HTERT RPE-1 (cell line): ENCODE measurements around the gene CEND1.

Source experiments
- in situ Hi-C: fragments of 300-500 bp; cut with MboI; formaldehyde crosslinking; loops from 4 replicates; pipeline ENCODE4 v1.14.3; 2020; ENCODE audit warnings: low sequenced_read_pairs

Gene CEND1

DNA sequence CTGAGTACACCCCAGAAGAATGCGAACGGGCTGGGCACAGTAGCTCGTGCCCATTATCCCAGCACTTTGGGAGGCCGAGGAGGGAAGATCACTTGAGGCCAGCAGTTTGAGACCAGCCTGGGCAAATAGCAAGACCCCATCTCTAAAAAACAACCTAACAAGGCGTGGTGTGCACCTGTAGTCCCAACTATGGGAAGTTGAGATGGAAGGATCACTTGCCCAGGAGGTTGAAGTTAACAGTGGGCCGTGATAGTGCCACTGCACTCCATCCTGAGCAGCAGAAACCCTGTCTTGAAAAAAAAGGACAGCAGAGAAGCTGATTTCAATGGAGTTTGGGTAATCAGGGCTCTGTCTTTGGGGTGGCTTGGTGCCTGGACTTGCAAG, 23.2 kb upstream of the CEND1 start:
- in situ Hi-C loops, result no loop called here

DNA sequence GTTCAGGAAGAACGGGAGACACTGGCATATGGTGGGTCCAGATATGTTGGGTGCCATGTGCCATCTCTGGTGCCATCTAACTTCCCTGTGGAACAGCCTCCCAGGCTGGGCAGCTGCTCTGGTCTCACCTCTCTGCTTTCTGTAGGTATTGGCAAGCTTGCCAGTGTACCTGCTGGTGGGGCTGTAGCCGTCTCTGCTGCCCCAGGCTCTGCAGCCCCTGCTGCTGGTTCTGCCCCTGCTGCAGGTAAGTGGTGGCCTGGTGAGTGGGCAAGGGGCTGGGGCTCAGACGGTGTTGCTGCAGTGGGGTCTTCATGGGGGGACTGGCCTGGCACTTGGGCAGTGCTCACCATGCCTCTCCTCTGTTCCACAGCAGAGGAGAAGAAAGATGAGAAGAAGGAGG, 22.5 kb upstream of the CEND1 start:
- in situ Hi-C loops, result no loop called here

DNA sequence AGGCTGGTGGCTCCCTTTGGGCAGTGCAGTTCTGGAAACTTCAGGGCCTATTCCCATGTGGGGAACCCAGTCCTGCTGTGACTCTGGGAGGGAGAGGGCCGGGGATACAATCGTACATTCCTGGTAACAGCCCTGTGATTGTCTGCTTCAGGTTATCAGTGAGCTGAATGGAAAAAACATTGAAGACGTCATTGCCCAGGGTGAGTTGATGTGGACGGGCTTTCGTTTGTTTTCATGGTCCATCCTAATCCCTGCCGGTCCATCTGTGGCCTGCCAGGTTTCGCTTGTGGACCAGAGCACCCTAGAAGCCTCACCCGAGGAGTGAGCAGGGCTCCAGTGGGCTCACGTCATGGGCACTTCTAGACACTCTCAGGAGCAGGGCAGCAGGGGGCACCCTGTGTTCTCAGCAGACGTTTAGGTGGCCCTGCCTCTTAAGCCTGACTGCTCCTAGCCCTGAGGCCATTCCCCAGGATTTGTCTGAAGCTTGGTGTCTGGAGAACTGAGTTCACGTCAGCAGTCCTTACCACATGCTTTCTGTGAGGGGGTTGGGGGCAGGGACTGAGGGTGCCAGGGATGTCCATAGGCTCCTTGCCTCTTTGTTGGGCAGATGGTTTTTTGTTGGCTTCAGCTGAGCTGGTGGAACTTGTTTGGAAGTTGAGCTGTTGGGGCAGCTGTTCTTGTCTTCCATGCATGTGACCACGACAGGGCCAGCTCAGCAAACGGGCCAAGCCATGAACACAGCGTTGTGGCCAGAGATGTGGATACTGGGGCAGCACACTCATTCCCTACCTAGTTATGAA, 21.8 kb upstream of the CEND1 start:
- in situ Hi-C loops, result no loop called here

DNA sequence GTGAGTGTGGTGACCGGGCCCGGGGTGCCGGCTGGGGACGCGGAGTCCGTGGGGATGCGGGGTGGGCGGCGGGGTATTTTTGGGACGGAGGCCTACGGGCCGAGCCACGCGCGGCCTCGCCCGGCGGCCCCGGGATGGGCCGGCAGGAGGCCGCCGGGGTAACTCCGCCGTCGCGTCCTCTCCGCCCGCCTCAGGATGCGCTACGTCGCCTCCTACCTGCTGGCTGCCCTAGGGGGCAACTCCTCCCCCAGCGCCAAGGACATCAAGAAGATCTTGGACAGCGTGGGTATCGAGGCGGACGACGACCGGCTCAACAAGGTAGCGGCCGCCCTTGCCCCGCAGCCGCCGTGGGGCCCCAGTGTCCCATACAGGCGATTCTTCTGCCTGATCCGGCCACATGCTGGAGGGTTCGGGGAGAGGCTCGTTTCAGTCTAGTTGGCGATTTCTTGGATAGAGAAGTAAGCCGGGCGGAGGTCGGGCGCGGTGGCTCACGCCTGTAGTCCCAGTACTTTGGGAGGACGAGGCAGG, 20.2 kb upstream of the CEND1 start:
- in situ Hi-C loops, result no loop called here

DNA sequence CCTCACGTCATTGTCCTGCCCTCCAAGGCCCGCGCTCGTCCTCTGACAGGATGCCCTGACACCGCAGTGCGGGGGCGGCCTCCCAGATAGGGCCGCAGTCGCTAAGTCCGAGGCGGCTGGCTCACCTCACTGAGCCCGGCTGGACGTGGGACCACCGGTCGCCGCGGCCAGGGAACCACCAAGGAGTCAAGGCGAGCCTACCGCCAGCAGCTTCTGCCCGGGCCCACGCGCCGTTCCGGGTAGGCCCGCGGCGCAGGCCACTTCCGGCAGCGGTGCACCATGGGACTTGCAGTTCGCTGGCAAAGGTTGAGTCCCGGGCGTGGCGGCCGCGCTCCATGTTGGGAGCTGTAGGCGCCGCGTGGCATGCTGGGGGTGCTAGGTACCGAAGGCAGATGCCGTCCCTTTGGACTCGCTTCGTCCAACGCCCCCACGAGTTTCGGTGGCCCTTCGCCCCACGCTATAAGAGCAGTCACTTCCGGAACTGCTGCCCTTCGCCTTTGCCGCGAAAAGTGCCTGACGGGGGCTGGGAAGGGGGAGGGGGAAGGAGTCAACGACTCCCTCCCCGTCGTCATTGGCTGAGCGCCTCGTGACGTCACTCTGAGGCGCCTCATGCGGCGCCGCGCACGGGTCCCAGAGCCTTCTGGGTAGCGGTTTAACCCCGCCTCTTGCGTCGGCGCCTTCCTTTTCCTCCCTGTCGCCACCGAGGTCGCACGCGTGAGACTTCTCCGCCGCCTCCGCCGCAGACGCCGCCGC, 19.6 kb upstream of the CEND1 start, which contains the start of gene RPLP2:
Gene RPLP2 (plus strand): TSS at position 681 of the 753 bp plus-strand sequence. CDS start 268 bp downstream, outside the sequence.
- in situ Hi-C loops, result no loop called here

- in situ Hi-C loops, result no loop called here
These were observed 18.8 kb upstream of the CEND1 start for GRCh38 chr11:808427-809286.

DNA sequence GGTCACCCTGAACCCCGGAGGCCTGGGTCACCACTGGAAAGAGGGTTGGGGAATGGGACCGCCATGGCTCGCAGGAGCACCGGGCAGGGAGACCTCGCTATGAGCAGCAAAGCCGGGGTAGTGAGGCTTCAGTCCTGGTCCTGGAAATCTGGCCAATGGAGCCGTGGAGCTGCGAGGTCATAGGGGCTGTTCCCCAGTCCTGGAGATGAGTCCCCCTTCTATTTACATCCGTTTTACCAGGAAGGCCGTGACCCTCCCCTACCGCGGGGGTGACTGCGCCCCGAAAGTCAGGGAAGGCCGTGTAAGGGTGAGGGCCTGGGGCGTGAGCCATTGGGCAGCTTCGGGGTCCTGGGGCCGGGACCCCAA, 14.7 kb upstream of the CEND1 start:
- in situ Hi-C loops, result no loop called here

DNA sequence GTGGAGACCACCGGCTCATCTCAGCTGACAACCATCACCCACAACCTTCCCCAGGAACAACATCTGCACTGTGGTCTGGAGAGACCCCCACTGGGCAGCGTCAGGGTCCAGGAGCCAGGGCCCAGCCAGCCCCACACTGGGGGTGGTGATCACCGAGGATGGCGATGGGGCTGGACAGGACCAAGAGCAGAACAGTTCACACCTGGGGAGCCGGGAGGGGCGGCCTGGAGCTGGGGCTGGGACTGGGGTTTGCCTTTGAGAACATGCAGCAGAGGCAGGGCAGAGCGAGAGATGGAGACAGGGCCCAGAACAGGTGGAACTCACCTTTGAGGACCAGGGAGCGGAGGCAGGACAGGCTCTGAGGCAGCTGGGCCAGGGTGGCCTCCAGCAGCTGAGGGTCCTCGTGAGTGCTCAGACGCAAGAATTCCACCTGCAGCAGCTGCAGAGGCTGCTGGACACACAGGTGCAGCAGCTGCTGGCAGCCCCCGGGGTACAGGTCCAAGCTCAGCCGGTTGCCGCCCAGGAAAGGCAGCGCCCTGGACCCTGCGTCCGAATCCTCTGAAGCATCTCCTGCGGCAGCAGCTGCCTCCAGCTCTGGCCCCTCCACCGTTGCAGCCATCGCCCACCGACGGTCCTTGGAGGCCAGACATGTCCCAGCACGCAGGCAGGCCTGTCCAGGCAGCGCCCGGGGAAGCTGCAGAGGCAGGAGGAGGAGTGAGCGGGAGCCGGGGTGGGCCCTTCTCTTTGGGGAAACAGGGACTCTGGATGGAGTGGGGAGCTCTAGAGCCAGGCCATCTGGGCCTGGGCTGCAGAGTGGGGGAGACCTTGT, 14.1 kb upstream of the CEND1 start:
- in situ Hi-C loops, result no loop called here

- in situ Hi-C loops, result no loop called here
These were observed 13.5 kb upstream of the CEND1 start for GRCh38 chr11:803467-803742.

GRCh38 chr11:802693-803466, 13.0 kb upstream of the CEND1 start:
- in situ Hi-C loops, result no loop called here

GRCh38 chr11:802018-802617, 12.2 kb upstream of the CEND1 start:
- in situ Hi-C loops, result no loop called here

DNA sequence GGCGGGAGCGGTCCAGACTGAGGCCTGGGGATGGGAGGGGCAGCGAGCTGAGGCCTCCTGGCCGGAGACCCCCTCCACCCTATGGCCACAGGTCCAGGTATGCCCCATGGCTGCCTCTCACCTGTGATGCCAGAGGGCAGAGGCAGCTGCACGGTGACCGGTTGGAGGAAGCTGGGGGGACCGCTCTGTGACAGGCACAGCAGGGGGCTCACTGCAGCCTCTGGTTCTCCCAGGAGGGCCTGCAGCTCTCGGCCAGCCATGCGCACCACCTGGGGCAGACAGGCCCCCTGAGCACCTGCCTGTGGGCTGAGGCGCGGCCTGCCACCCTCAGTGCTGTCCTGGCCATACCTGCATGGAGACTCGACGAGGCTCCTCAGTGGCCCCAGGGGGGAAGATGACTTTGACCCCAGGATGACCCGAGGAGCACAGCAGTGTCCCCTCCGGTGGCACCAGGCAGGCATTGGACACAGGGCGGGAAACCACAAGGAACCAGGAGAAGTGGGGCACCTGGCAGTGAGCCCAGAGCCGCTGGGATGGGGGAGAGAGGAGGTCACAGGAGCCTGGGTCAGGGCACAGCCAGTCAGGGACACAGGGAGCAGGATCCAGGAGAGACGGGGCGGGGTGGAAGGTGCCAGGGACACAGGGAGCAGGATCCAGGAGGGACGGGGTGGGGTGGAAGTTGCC, 11.3 kb upstream of the CEND1 start:
- in situ Hi-C loops, result no loop called here

DNA sequence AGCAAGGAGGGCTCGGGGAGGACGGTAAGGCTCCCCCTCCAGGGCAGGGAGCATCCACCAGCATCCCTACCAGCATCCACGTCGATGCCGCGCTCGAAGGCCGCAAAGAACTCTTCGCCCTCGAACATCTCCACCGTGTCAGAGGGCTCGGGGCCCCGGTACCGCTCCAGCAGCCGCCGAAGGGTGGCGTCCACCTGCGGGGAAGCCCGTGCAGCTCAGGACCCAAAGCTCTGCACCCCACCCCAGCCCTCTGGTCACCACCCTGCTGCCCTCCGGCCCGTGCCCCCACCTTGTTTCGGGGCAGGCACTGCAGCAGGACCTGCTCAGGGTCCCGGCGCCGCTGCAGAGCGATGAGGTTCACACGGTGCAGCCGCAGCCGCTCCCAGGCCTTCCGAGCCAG, 10.6 kb upstream of the CEND1 start:
- in situ Hi-C loops, result no loop called here

- in situ Hi-C loops, result no loop called here
These were observed 9.9 kb upstream of the CEND1 start for GRCh38 chr11:799641-800316.

GRCh38 chr11:798093-798713, 8.3 kb upstream of the CEND1 start, which contains the start of gene SLC25A22:
Gene SLC25A22, minus strand, starts transcription at chr11:798281. Its CDS starts 3,275 bp downstream, at chr11:795006.
- in situ Hi-C loops, result no loop called here

- in situ Hi-C loops, result no loop called here
These were observed 7.6 kb upstream of the CEND1 start for GRCh38 chr11:797296-798092.
